ENCODE data around the gene SPDYC.

The SPDYC gene

DNA sequence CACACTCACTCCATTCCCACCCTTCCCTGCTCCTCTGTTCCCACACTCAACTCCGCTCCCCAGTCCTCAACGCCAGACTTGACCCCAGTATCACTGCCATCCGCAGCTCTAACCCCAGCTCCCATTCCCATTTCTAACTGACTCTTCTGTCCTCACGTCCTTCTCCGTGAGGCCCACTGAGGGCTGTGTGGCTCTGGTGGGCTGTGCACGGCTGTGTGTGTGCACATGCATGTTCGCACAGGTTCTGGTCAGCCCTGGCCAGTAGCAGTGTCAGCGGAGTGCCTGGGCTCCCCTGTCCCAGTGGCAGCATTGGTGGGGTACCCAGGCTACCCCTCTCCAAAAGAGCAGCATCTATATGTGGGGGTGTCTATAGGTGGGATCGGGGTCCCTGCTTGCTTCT lies 16.7 kb downstream of the SPDYC start:
- Mint-ChIP-seq H3K27me3 (ENCODE audit: low read depth) (no peaks in the 10 kb centered on the region), H3K4me3 (no peak overlapping the region), H3K9me3 (no peaks in the 10 kb centered on the region), H3K36me3 (ENCODE audit: low read depth) (peaks cover 40% of the 10 kb centered on the region), H3K4me1 (peaks cover 11% of the 10 kb centered on the region), H3K27ac (no peak overlapping the region)
- TF ChIP-seq, protein P1, sequence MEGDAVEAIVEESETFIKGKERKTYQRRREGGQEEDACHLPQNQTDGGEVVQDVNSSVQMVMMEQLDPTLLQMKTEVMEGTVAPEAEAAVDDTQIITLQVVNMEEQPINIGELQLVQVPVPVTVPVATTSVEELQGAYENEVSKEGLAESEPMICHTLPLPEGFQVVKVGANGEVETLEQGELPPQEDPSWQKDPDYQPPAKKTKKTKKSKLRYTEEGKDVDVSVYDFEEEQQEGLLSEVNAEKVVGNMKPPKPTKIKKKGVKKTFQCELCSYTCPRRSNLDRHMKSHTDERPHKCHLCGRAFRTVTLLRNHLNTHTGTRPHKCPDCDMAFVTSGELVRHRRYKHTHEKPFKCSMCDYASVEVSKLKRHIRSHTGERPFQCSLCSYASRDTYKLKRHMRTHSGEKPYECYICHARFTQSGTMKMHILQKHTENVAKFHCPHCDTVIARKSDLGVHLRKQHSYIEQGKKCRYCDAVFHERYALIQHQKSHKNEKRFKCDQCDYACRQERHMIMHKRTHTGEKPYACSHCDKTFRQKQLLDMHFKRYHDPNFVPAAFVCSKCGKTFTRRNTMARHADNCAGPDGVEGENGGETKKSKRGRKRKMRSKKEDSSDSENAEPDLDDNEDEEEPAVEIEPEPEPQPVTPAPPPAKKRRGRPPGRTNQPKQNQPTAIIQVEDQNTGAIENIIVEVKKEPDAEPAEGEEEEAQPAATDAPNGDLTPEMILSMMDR (IDR thresholded peaks at IDR 0.05; ENCODE audit: unreplicated experiment in 3 of 3) = no peak

DNA sequence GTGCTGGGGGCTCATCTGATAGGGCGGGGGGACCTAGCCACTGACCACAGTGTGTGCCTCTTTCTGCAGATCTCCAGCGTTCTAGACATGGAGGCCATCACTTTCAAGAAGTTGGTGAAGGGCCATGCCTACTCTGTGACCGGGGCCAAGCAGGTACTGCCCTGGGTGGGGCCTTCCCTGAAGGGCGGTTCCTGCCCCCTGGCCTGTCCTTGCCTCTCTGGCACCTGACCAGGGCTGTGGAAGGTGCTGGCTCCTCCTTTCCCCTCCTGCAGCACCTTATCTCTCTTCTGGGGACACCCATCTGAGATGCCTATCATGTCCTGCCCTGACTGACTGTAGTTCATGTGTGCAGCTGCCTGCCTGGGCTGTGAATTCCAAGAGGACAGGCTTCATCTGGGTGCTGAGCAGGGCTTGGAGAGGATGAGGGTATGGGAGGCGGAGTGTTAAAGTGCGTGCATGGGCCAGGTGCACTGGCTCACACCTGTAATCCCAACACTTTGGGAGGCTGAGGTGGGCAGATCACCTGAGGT lies 17.2 kb downstream of the SPDYC start:
- H3K4me3 Mint-ChIP-seq = no peak overlapping the region
- no peak overlapping the region for H3K27ac Mint-ChIP-seq

DNA sequence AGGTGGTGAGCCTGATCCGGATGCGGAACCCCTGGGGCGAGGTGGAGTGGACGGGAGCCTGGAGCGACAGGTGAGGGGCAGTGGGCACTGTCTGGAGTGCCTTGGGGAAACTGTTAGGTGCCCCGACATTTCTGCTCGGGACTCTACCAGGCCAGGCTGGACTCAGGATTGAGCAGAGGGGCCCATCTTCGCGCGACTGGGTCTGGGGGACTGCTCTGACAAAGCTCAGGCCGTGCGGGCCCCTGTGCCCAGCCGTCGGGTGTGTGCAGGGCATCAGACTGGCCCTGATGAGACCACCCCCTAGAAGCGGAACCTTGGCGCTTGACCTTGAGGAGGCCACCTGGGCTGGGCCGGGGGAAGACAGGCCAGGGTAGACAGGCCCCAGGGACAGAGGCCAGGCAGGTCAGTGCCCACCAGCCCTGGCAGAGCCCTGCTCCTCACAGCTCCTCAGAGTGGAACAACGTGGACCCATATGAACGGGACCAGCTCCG lies 18.0 kb downstream of the SPDYC start:
- Mint-ChIP-seq H3K36me3 (ENCODE audit: low read depth) (peaks cover 48% of the 10 kb centered on the region), H3K27ac (no peak overlapping the region), H3K9me3 (no peaks in the 10 kb centered on the region), H3K4me1 (peaks cover 6% of the 10 kb centered on the region), H3K4me3 (no peak overlapping the region), H3K27me3 (ENCODE audit: low read depth) (no peaks in the 10 kb centered on the region)
- TF ChIP-seq, protein P1 (IDR thresholded peaks at IDR 0.05; ENCODE audit: unreplicated experiment in 3 of 3) = no peak

More for the DNA sequence above, 17.2 kb downstream of the SPDYC start:
- TF ChIP-seq, protein P1 (IDR thresholded peaks at IDR 0.05; ENCODE audit: unreplicated experiment in 3 of 3) = no peak
- Mint-ChIP-seq H3K4me1 (peaks cover 10% of the 10 kb centered on the region), H3K27me3 (ENCODE audit: low read depth) (no peaks in the 10 kb centered on the region), H3K9me3 (no peaks in the 10 kb centered on the region), H3K36me3 (ENCODE audit: low read depth) (peaks cover 45% of the 10 kb centered on the region)

DNA sequence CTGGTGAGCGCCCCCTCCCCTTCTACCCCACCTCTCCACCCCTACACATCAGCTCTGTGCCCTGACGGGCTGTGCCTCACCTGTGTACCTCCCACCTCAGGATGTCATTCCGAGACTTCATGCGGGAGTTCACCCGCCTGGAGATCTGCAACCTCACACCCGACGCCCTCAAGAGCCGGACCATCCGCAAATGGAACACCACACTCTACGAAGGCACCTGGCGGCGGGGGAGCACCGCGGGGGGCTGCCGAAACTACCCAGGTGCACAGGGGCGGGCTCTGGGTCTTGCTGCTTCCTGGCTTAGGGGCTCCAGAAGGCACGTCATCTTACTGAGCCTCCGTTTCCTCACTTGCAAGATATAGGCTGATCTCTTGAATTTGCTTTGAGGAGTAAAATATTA lies 18.5 kb downstream of the SPDYC start:
- Mint-ChIP-seq H3K36me3 (ENCODE audit: low read depth) (peaks cover 51% of the 10 kb centered on the region), H3K27ac (no peak overlapping the region)
- TF ChIP-seq, protein P1 (IDR thresholded peaks at IDR 0.05; ENCODE audit: unreplicated experiment in 3 of 3) = no peak

DNA sequence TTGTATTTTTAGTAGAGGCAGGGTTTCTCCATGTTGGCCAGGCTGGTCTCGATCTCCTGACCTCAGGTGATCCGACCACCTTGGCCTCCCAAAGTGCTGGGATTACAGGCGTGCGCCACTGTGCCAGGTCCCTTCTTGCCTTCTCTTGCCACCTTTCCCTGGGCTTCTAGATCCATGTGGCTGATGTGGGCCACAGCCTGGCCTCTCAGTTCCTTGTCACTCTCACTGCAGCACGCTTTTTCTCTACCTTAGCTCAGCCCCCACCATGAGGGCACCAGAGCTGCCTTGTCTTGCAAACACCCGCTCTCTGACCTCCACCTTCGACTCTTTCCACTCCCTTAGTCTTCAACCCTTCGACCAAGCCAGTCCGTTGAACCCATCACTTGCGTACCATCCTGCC lies 19.2 kb downstream of the SPDYC start:
- H3K36me3 Mint-ChIP-seq (ENCODE audit: low read depth) = peaks cover 53% of the 10 kb centered on the region
- no peak overlapping the region for H3K27ac Mint-ChIP-seq
- no peak overlapping the region for H3K4me3 Mint-ChIP-seq
- H3K4me1 Mint-ChIP-seq = no peaks in the 10 kb centered on the region
- no peaks in the 10 kb centered on the region for H3K9me3 Mint-ChIP-seq
- H3K27me3 Mint-ChIP-seq (ENCODE audit: low read depth) = no peaks in the 10 kb centered on the region
- TF ChIP-seq, protein P1 (IDR thresholded peaks at IDR 0.05; ENCODE audit: unreplicated experiment in 3 of 3) = no peak

More for the DNA sequence above, 18.5 kb downstream of the SPDYC start:
- no peaks in the 10 kb centered on the region for H3K9me3 Mint-ChIP-seq
- no peak overlapping the region for H3K4me3 Mint-ChIP-seq
- H3K4me1 Mint-ChIP-seq = peaks cover 4% of the 10 kb centered on the region
- H3K27me3 Mint-ChIP-seq (ENCODE audit: low read depth) = no peaks in the 10 kb centered on the region

DNA sequence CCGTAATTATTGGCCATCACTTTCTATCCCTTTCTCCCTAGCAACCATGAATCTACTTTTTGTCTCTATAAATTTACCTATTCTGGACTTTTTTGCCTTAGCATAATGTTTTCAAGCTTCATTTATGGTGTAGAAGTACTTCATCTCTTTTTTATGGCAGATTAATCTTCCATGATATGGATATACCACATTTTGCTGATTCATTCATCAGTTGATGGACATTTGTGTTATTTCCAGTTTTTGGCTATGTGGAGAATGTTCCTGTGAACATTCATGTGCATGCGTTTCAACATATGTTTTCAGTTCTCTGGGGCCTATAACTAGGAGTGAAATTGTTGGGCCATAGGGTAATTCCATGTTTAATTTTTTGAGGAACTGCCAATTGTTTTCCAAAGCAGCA lies 24.5 kb downstream of the SPDYC start:
- Mint-ChIP-seq H3K4me1 (no peaks in the 10 kb centered on the region), H3K27me3 (ENCODE audit: low read depth) (no peaks in the 10 kb centered on the region), H3K4me3 (no peak overlapping the region), H3K36me3 (ENCODE audit: low read depth) (peaks cover 65% of the 10 kb centered on the region), H3K9me3 (no peaks in the 10 kb centered on the region), H3K27ac (no peak overlapping the region)
- TF ChIP-seq, protein P1 (IDR thresholded peaks at IDR 0.05; ENCODE audit: unreplicated experiment in 3 of 3) = no peak
